Stimulated activated CD4-positive, alpha-beta T cell treated with anti-CD3 and anti-CD28 coated beads, TNF-alpha, amount 100 ng/mL, for 48 hours (primary cell): ENCODE results near the gene LRBA.
"Not testable (repeated sequence)": the region's sequence is repeated elsewhere in the genome, so short reads cannot be mapped to it uniquely, and the experiment has no call there.

ENCODE experiments used
- DNase-seq, 3 donors: peaks; one replicate each; pipeline ENCODE4 v3.0.0-alpha.2; 2020; ENCODE audit warnings: low read depth in 3 of 3

Gene LRBA

DNA sequence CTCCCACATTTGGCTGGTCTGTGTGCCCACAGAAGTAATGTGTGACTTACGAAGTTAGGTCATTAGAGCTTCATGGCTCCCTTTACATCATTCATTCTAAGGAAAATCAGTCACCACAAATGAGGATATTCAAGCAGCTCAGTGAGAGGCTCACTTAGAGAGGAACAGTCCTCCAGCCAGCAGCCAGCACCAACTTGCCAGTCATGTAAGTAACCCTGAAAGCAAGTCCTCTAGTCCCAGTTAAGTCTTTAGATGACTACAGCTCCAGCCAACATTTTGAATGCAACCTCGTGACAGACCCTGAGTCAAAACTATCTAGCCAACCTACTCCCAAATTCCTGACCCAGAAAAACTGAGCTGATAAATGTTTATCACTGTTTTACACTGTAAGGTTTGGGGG lies 71.3 kb downstream of the LRBA start:
- no peak for DNase-seq

DNA sequence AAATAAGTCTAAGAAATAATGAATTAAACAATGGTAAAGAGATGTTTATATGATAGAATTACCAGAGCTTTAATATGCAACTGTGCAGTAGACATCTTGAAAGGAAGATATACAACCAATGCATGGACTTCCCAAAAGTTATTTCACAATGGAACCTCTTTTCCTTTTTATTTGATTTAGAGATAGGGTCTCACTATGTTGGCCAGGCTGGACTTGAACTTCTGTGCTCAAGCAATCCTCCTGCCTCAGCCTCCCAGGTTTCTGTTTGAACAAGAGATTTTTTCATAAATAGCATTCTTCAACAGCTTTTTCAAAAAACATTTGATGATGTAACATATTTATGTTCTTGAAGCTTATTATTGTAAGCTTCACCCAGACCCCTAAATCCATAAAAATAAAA lies 72.0 kb downstream of the LRBA start:
- no peak for DNase-seq

DNA sequence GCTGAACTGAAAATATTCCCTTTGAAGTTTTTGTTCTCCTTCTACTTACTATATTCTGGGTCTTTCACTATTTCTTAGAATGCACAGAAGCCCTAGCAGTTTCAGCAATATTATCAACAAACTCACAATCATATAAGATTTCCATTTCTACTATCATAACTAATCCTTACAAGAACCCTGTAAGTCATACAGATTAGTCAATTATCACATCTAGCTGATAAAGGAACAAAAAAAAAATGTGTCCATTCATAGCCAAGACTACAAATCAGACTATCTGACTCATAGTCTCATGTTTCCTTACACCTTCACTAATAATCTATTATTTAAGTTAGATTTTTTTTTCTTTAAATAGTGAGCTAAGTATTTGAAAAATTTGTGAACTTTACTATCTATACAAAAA lies 72.5 kb downstream of the LRBA start:
- DNase-seq: no peak

DNA sequence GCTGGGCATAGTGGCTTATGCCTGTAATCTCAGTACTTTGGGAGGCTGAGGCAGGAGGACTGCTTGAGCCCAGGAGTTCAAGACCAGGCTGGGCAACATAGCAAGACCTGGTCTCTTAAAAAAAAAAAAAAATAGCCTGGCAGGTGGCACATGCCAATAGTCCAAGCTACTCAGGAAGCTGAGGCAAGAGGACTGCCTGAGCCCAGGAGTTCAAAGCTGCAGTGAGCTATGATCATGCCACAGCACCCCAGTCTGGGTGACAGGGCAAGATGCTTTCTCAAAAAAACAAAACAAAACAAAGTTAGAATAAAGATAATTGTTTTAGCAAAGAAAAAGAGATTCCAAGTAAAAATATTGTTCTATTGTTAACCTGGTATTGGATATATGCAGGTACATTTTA lies 75.0 kb downstream of the LRBA start:
- no peak for DNase-seq

DNA sequence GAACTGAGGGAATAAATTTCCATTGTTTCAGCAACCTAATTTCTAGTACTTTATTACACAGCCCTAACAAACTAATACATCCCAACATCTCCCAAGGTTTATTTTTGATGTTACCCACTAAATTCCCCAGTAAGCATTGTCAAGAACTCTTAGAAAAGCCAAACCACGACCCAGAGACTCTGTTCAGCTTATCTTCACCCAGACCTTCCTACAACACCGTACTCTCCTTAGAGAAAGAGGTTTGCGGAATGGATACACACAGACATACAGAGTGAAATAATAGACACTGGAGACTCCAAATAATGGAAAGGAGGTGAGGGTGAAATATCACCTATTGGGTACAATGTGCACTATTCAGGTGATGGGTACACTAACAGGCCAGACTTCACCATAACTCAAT lies 75.6 kb downstream of the LRBA start:
- no peak for DNase-seq

DNA sequence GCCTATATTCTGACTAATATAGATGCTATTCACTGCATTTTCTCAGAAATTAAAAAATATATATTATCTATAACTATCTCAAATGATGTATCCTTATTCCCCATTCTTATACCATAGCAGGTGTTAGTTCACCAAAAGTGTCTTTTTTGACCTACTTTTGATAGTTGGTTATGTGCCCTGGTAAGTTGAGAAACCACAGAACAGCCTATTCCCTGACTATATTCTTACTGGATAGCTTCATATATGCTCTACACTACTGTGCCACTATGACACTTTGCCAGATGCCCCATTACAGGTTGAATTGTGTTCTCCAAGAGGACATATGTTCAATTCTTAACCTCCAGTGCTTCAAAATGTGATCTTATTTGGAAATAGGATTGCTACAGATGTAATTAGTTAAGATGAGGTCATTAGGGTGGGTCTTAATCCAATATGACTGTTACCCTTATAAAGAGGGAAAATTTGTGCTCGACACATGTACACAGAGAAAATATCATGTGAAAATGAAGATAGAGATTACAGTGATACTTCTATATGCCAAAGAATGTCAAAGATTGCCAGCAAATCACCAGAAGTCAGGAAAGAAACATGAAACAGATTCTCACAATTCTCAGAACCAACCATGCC lies 76.1 kb downstream of the LRBA start:
- no peak for DNase-seq

DNA sequence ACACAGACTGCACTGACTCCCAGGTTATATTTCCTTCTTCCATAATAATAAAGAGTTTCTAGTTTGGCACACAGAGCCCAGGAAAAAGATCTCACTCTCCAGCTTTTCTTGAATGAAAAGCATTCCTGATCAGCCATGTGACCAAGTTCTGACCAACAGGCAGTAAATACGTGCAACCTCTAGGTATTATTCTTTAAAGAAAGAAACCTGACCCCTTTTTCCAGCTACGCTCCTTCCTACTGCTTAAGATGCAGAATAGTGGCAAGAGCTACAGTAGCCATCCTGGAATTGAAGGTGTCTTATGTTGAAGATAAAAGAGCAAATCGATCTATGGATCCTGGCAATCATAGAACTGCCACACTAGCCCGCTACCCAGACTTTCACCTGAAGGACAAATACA lies 76.7 kb downstream of the LRBA start:
- DNase-seq: no peak

DNA sequence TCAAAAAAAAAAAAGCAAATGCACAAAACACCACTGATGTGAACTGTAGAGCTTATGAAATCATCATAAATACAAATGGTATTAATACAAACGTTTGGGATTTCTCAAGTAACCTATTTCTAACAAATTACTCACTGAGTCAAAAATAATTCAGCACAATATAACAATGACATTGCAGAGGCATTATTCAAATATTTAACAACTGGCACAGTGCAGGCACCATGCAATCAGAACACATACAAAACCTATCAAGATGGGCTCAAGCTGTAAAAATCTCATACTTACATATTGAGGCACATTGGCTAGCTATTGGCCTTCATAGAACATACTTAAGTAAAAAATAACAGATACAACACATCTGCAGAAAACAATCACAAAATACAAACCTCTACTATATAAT lies 81.1 kb downstream of the LRBA start:
- no peak for DNase-seq

DNA sequence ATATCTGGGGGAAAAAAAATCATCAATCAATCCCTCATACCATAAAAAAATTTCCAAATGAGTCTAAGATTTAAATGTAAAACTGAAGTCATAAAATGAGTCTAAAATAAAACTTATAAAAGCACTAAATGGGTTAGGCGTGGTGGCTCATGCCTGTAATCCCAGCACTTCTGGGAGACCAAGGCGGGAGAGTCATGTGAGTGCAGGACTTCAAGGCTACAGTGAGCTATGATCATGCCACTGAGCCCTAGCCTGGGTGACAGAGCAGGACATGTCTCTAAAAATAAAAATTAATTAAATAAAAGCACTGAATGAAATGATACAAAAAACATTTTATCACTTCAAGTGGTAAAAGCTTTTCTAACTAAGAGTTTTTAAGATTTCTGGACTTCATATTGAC lies 83.3 kb downstream of the LRBA start:
- DNase-seq: no peak

DNA sequence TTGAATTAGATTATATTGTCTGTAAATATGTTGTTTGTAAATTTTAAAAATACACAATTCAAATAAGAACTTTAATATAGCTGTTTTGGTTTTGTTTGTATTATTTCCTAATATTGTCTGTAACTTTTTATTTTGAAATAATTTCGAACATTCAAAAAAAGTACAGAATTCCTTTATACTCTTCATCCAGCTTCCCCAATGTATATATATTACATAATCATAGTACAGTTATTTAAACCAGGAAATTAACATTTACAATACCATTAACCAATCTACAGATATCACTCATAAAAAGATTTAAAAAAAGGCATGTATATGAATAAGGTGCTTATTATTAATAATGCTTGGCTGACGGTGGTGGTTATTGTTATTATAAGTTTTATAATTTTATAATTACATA lies 84.1 kb downstream of the LRBA start:
- DNase-seq: no peak

DNA sequence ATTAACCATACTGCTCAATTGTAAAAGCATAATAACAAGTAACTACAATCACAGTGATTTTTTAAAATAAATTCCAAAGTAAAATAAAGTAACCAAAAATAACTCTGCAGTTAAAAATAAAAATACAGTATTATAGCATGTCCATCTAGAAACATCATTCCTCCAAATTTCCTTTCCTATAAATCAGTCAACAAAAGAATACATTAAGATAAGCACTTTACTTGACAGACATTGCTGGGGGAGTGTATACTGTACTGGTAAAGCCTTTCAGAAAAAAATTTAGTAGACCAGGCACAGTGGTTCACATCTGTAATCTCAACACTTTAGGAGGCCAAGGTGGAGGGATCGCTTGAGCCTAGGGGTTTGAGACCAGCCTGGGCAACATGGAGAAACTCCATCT lies 91.1 kb downstream of the LRBA start:
- DNase-seq: no peak

DNA sequence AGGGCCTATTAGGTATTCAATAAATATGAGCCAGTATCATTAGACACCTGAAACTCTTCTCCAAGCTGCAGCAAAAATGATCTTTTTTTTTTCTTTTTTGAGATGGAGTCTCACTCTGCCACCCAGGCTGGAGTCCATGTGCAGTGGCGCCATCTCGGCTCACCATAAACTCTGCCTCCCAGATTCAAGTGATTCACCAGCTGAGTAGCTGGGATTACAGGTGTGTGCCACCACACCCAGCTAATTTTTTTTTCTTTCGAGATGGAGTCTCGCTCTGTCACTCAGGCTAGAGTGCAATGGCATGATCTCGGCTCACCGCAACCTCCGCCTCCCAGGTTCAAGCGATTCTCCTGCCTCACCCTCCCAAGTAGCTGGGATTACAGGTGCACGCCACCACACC lies 93.6 kb downstream of the LRBA start:
- DNase-seq: not testable (repeated sequence)

DNA sequence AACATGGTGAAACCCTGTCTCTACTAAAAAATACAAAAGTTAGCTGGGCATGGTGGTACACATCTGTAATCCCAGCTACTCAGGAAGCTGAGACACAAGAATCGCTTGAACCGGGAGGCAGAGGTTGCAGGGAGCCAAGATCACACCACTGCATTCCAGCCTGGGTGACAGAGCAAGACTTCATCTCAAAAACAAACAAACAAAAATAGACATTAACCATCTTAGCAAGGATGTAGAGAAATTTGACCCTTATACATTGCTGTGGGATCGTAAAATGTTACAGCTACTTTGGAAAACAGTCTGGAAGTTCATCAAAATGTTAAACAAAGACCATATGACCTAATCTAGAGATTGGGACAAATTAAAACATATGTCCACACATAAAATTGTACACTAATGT lies 96.5 kb downstream of the LRBA start:
- not testable (repeated sequence) for DNase-seq

DNA sequence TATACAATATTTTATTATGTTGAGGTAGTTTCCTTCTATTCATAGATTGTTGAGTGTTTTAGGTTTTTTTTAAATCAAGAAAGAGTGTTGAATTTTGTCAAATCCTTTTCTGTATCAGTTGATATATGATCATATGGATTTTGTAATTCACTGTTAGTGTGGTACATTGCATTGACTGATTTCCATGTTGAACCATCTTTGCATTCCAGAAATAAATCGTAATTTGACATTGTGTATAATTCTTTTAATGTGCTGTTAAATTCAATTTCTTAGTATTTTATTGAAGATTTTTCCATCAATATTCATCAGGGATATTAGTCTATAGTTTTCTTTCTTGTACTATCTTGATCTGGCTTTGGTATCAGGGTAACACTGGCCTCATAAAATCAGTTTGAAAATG lies 103.8 kb downstream of the LRBA start:
- no peak for DNase-seq

DNA sequence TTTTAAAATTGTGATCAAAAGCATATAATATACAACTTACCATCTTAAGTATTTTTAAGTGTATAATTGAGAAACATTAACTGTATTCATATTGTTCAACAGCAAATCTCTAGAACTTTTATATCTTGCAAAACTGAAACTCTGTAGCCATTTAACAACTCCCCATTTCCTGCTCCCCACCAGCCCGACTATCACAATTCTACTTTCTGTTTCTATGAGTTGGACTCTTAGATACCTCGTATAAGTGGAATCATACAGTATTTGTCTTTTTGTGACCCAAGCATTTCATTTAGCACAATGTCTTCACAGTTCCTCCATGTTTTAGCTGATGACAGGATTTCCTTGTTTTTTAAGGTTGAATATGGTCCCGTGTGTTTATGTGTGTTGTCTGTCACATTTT lies 106.0 kb downstream of the LRBA start:
- no peak for DNase-seq

DNA sequence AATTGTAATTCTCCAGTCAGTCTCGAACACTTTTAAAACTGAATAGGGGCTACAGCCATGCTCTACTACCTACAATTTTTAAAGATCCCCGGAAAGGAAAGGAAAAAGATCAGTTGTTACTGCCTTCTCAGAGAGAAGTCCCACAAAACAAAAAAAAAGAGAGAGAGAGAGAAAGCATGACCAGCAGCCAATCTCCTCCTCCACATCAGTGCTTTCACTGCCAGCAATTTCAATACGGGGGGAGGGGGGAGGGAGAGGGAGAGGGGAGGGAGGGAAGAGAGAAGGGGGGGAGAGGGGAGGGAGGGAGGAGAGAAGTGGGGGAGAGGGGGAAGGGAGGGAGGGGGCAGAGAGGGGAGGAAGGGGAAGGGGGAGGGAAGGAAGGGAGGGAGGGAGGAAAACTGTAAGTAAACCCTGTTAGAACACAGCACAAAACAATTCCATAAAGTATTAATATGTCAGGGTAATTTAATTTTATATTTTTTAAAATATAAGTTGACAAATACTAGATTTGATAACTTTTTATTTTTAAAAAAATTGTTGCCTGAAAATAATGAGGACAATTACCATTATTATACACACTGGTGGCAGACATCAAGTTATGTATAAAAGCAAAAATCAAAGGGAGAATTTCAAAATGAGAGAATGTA lies 108.0 kb downstream of the LRBA start:
- DNase-seq: no peak

DNA sequence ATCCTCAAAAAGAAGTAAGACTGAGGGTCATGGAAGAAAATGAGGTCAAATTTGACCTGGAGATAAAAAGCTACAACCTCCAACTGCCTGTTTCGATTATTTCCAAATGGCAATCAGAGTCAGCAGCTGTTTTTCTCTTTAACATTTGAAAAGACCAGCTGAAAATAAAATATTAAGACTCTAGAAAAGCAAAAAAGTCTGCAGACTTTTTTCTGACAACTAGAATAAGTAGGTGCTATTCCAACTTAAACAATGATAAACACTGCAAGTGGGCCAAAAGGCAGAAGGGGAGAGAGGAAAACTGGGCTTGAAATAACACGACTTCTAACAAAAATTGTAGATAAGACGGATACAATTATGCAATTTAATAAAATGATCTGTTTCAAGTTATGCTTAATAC lies 110.4 kb downstream of the LRBA start:
- DNase-seq: no peak

DNA sequence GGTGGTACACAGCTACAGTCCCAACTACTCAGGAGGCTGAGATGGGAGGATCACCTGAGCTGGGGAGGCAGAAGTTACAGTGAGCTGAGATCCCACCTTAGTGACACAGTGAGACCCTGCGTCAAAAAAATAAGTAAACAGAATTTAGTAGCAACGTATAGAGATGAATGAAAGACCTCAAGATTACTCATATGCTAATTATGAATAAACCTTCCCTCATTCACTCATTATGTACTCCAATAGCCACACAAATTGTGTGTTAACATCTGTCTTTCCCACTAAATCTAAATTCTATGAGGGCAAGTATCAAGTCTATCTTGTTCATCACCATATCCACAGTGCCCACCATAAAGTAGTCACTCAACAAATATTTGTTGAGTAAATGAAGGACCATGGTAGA lies 111.5 kb downstream of the LRBA start:
- DNase-seq: no peak

DNA sequence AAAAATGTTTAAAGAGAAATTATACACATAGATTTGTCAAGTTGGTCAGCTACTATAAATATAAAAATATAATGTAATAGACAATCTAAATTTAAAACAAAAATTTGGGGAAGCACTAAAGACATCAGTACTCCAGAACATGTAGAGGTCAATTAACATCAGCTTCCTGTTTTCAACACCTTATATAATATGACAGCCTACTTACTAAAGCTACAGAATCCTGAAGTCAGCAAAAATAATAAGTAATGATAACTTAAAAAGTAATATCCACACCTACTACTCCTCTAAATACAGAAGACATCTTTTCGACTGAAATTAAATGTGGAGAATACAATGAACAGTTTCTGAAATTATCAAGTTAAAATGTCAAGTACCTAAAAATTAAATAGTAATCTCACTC lies 118.6 kb downstream of the LRBA start:
- DNase-seq: no peak

DNA sequence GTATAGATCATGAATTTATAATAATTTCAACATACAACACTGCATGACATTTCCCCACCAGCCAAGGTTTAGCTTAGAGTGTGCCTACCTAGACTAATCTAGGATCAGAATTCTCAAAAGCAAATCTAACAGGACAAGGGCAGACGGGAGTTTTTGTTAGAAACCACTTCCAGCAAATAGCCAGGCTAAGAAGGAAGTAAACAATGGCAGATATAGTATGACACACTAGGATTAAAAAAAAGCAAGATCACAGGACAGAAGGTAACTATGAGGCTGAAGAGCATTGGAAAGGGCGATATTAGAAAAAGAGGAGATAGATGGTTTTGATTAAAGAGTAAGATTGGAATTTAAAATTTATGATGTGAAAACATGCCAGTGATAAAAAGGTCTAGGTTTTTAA lies 124.8 kb downstream of the LRBA start:
- DNase-seq: no peak

DNA sequence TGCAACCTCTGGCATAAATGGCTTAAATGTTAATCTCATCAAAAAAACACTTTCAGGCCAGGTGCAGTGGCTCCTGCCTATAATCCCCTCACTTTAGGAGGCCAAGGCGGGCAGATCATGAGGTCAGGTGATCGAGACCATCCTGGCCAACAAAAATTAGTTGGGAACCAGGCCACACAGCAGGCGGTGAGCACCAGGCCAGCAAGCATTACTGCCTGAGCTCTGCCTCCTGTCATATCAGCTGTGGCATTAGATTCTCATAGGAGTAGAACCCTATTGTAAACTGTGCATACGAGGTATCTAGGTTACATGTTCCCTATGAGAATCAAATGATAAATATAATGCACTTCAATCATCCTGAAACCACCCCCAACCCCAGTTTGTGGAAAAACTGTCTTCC lies 125.8 kb downstream of the LRBA start:
- no peak for DNase-seq

DNA sequence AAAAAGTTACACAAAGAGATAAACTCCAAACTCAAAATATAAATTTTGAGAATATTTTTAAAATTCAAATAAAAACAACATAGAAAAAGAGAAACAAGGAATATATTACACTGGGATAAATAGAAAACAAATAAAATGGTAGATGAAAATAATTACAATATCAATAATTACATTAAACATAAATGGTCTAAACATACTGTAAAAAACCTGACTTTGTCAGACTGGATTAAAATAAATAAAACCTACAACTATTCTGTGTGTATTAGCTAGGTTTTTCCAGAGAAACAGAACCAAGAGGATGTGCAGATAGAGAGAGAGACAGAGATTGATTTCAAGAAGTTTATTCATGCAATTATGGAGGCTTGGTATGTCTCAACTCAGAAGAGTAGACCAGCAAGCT lies 126.5 kb downstream of the LRBA start:
- no peak for DNase-seq

DNA sequence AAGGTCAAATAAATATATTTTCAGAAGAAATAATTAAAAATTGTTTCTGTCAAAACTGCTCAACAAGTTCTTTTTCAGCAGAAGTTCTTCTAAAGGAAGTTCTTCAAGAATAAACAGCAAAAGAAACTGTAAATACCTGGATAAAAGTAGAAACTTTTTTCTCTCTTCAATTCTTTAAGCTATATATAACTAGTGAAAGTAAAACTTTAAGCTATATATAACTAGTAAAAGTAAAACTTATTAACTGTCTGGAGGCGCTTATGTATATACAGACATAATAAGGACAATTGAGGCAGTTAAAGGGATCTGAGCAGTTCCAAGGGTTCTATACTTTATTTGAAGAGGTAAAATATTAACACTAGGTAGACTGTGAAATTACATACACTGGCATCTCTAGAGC lies 126.9 kb downstream of the LRBA start:
- no peak for DNase-seq

DNA sequence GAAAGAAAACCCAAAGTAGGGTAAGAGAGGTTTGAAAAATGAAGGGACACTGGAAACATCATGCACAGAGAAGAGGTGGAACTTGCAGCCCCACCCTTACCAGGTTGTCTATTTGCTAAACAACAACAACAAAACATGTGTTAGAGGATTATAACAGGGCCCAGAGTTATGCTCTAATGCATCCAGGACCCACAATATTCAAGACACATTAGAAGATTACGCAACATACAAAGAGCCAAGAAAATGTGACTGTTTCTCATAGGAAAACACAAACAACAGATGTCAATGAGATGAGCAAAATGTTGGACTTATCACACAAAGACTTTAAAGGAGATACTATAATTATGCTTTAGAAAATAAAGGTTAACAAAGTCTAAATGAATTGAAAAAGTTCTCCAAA lies 128.5 kb downstream of the LRBA start:
- no peak for DNase-seq
